Measurements from ENCODE around the gene SUPT6H. TPM values are rescaled to one million over a fixed set of nuclear protein-coding genes. Genes with fewer than 3 reads are reported as not detected.
A peak's percentile ranks its signal among the peaks of the same experiment; 100 is the strongest.

SUPT6H gene
- total and polyA plus RNA-seq, 9 of the 15 experiments (the other 6 are each of a cell fraction or from before 2014, with no cell fraction given), result 1.7 to 77.7 (median 49.2) TPM

- peak; percentile 97 for TF ChIP-seq CXXC5 (CRISPR knock-in tag; IDR thresholded peaks at IDR 0.05)
- TF ChIP-seq HDGF (IDR thresholded peaks at IDR 0.05), result no peak
- TF ChIP-seq L3MBTL2 (IDR thresholded peaks at IDR 0.05), result peak; percentile 79
- TF ChIP-seq CREBBP (IDR thresholded peaks at IDR 0.05; ENCODE audit: low read depth, low read length), result no peak
- peak; percentile 49; the same call in 1 of the 2 replicates for TF ChIP-seq ZNF316 (IDR thresholded peaks at IDR 0.05)
- TF ChIP-seq TCF3 (CRISPR knock-in tag; IDR thresholded peaks at IDR 0.05), result 0 out of 2 replicates have a peak, but pooled peaks have one; percentile 19
- no peak for TF ChIP-seq NUFIP1 (IDR thresholded peaks at IDR 0.05; ENCODE audit: partially characterized antibody)
- TF ChIP-seq SAFB (IDR thresholded peaks at IDR 0.05; ENCODE audit: borderline replicate concordance, low read depth, low read length), result no peak
- TF ChIP-seq MEF2A (IDR thresholded peaks at IDR 0.05; ENCODE audit: control insufficient read depth, low read depth, low read length), result no peak
- TF ChIP-seq CHD1 (IDR thresholded peaks at IDR 0.05; ENCODE audit: low read length), result peak; percentile 86
- peak; percentile 79 for TF ChIP-seq LCOR (CRISPR knock-in tag; IDR thresholded peaks at IDR 0.05)
- peak; percentile 86 for TF ChIP-seq ATF3 (IDR thresholded peaks at IDR 0.05)
- peak; percentile 70; the same call in 1 of the 2 replicates for TF ChIP-seq ATF3 (CRISPR knock-in tag; conservative IDR thresholded peaks at IDR 0.05)
- TF ChIP-seq, protein P1, sequence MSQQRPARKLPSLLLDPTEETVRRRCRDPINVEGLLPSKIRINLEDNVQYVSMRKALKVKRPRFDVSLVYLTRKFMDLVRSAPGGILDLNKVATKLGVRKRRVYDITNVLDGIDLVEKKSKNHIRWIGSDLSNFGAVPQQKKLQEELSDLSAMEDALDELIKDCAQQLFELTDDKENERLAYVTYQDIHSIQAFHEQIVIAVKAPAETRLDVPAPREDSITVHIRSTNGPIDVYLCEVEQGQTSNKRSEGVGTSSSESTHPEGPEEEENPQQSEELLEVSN (IDR thresholded peaks at IDR 0.05; ENCODE audit: borderline replicate concordance in 1 of 2, extremely low read depth in 1 of 2, insufficient read depth in 1 of 2, insufficient read length in 1 of 2, low read depth in 1 of 2, low read length in 1 of 2, poor library complexity in 1 of 2, severe bottlenecking in 1 of 2), result peak; percentile 73 to 87
- TF ChIP-seq SPI1 (IDR thresholded peaks at IDR 0.05; ENCODE audit: borderline replicate concordance, low read depth, low read length), result peak; percentile 77
- peak; percentile 93 for TF ChIP-seq KDM5B (IDR thresholded peaks at IDR 0.05; ENCODE audit: insufficient replicate concordance, low read depth, low read length)
- TF ChIP-seq NFE2 (IDR thresholded peaks at IDR 0.05; ENCODE audit: low read depth), result peak; percentile 80
- TF ChIP-seq, protein P2, sequence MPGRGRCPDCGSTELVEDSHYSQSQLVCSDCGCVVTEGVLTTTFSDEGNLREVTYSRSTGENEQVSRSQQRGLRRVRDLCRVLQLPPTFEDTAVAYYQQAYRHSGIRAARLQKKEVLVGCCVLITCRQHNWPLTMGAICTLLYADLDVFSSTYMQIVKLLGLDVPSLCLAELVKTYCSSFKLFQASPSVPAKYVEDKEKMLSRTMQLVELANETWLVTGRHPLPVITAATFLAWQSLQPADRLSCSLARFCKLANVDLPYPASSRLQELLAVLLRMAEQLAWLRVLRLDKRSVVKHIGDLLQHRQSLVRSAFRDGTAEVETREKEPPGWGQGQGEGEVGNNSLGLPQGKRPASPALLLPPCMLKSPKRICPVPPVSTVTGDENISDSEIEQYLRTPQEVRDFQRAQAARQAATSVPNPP (IDR thresholded peaks at IDR 0.05; ENCODE audit: borderline replicate concordance, insufficient read depth, insufficient read length), result no peak
- TF ChIP-seq ZNF134 (CRISPR knock-in tag; conservative IDR thresholded peaks at IDR 0.05), result no peak
- TF ChIP-seq KLF6 (CRISPR knock-in tag; IDR thresholded peaks at IDR 0.05; ENCODE audit: borderline replicate concordance), result peak; percentile 33; the same call in 1 of the 2 replicates
- TF ChIP-seq HSF4 (CRISPR knock-in tag; IDR thresholded peaks at IDR 0.05; ENCODE audit: borderline replicate concordance), result no peak
- TF ChIP-seq, protein P3, sequence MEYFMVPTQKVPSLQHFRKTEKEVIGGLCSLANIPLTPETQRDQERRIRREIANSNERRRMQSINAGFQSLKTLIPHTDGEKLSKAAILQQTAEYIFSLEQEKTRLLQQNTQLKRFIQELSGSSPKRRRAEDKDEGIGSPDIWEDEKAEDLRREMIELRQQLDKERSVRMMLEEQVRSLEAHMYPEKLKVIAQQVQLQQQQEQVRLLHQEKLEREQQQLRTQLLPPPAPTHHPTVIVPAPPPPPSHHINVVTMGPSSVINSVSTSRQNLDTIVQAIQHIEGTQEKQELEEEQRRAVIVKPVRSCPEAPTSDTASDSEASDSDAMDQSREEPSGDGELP (CRISPR knock-in tag; IDR thresholded peaks at IDR 0.05; ENCODE audit: borderline replicate concordance), result peak; percentile 74; the same call in 1 of the 2 replicates
These were observed at the start of gene SUPT6H, which contains the start of gene SDF2 (continued) for GRCh38 chr17:28661635-28662526.

Measured in K562 (cell line).